ENCODE data around the gene MKI67. TPM values are rescaled to one million over a fixed set of nuclear protein-coding genes. Genes with fewer than 3 reads are reported as not detected.

The MKI67 gene
- polyA plus RNA-seq, 1 of the 3 experiments (the other 2 are of a cell fraction): 7.5 TPM

DNA sequence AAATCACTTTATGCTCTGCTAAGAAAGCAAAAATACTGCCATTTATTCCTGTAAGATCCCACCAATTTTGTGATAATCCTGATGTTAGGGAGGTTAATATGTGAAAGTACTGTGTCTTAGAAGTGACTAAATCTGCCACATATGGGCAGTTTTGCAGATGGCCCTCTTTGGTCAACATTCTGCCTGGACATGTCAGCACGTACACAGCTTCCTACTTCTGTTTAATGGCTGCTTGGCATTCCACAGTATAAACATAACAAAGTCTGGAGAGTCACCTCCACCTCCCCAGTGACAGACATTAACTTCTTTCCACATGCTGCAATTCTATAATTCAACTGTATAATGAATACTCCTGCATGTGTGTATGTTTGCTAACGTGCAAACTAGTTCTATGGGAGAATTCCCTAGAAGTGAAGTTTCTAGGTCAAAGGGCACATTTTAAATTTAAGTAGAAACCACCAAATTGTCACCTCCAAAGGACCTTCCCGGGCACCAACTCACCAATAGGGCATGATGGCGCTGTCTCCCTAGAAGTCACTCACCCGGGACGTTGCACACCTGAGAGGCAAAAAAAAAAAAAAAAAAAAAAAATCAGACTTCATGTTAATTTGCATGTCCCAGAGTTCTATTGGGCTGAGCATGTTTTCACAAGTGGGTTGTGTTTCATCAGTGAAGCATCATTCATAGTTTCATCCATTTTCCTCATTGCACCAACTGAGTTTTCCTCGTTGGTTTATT lies 38.9 kb downstream of the MKI67 start:
- Histone ChIP-seq H3K9me2 (no peaks in the 10 kb centered on the region), H3K36me3 (replicated peaks in 1 of 2; ENCODE audit: control insufficient read depth in 1 of 2, insufficient read depth in 2 of 2, low read length in 1 of 2) (peaks cover 0 to 11% of the 10 kb centered on the region in 2 experiments), H3K4me3 (ENCODE audit: low read depth in 2 of 2, low read length in 1 of 2) (no peak overlapping the region), H3K9ac (no peak overlapping the region), H3K9me3 (no peaks in the 10 kb centered on the region), H4K20me1 (ENCODE audit: insufficient read depth) (no peaks in the 10 kb centered on the region), H3K4me1 (ENCODE audit: control insufficient read depth in 1 of 2, insufficient read depth in 2 of 2, low read depth in 1 of 2, low read length in 1 of 2) (peaks cover 0 to 12% of the 10 kb centered on the region in 2 experiments; a peak in 1 of 4 replicates), H3K79me2 (ENCODE audit: insufficient read depth) (no peaks in the 10 kb centered on the region), H2AFZ (ENCODE audit: low read depth) (no peak overlapping the region), H3K4me2 (no peak overlapping the region), H3K27ac (ENCODE audit: low read depth in 2 of 2, low read length in 1 of 2) (no peak overlapping the region), H3F3A (replicated peaks; ENCODE audit: insufficient read depth) (no peaks in the 10 kb centered on the region), H3K27me3 (ENCODE audit: insufficient read depth) (no peaks in the 10 kb centered on the region)
- ChIA-PET CTCF (interaction anchor here (2.0 kb wide), 1 partner anchor 18 kb away, joined by 6 read pairs; no protein-coding TSS in a partner anchor), POLR2A (no interaction called here)
- 79% methylated on average over 7 of the region's 7 CpGs for WGBS (ENCODE audit: low lambda C conversion rate)
- no peak for DNase-seq
- TF ChIP-seq SIN3A (IDR thresholded peaks at IDR 0.05; ENCODE audit: borderline replicate concordance, low read depth, low read length) (no peak), JUND (IDR thresholded peaks at IDR 0.05) (no peak), EP300 (IDR thresholded peaks at IDR 0.05; ENCODE audit: borderline replicate concordance in 1 of 2, low read depth in 1 of 2, low read length in 1 of 2) (no peak), ELF1 (IDR thresholded peaks at IDR 0.05) (no peak), MXI1 (IDR thresholded peaks at IDR 0.05; ENCODE audit: low read depth, low read length) (no peak), POLR2AphosphoS5 (IDR thresholded peaks at IDR 0.05; ENCODE audit: low read depth, low read length) (no peak), GATA2 (CRISPR knock-in tag; IDR thresholded peaks at IDR 0.05) (no peak)
- TF ChIP-seq, protein P1, sequence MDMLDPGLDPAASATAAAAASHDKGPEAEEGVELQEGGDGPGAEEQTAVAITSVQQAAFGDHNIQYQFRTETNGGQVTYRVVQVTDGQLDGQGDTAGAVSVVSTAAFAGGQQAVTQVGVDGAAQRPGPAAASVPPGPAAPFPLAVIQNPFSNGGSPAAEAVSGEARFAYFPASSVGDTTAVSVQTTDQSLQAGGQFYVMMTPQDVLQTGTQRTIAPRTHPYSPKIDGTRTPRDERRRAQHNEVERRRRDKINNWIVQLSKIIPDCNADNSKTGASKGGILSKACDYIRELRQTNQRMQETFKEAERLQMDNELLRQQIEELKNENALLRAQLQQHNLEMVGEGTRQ (IDR thresholded peaks at IDR 0.05; ENCODE audit: borderline replicate concordance, low read depth, low read length): no peak
- TF ChIP-seq, protein P2, sequence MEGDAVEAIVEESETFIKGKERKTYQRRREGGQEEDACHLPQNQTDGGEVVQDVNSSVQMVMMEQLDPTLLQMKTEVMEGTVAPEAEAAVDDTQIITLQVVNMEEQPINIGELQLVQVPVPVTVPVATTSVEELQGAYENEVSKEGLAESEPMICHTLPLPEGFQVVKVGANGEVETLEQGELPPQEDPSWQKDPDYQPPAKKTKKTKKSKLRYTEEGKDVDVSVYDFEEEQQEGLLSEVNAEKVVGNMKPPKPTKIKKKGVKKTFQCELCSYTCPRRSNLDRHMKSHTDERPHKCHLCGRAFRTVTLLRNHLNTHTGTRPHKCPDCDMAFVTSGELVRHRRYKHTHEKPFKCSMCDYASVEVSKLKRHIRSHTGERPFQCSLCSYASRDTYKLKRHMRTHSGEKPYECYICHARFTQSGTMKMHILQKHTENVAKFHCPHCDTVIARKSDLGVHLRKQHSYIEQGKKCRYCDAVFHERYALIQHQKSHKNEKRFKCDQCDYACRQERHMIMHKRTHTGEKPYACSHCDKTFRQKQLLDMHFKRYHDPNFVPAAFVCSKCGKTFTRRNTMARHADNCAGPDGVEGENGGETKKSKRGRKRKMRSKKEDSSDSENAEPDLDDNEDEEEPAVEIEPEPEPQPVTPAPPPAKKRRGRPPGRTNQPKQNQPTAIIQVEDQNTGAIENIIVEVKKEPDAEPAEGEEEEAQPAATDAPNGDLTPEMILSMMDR (IDR thresholded peaks at IDR 0.05): no peak

DNA sequence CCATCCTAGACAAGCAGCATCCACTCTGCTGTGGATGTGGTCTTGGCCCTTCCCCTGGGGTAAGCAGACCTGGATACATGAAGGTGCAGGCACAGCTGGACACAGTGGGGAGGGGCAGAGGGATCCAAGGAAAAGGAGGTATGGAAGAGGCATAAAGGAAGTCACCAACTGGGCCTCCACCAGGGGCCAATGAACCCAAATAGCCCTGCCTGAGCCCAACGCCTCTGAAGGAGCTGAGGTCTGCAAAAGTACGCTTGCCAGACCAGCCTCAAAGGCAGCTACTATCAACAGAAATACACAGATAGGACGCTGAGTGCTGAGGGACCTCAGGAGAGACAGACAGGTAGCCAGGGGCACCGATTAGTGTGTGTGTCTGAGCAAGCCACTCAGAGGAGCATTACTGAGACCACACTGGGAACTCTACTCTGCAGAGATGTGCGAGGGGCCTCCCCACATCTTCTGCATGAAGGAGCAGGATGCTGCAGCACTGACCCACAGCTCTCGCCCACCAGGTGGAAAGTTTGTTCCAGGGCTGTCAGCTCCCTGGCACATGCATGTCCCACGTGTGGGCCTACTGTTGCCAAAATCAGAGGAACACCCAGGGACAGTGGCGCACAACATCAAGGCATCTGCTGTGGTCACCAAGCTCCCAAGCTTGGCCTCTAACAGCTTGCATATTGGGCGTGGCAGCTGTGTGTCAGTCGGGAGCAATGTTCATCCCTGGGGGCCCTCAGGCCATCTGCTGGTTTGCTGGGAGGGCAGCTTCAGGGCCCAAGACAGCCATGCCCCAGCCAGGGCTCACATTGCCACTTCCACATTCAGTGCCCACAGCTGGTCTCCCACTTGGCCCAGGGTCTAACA lies 40.0 kb downstream of the MKI67 start:
- 77% methylated on average over 9 of the region's 10 CpGs for WGBS (ENCODE audit: low lambda C conversion rate)
- DNase-seq: no peak
- Histone ChIP-seq H3K4me2 (no peak overlapping the region), H3K27me3 (ENCODE audit: insufficient read depth) (no peaks in the 10 kb centered on the region), H3K79me2 (ENCODE audit: insufficient read depth) (no peaks in the 10 kb centered on the region), H3F3A (replicated peaks; ENCODE audit: insufficient read depth) (no peaks in the 10 kb centered on the region), H3K9me2 (no peaks in the 10 kb centered on the region), H2AFZ (ENCODE audit: low read depth) (no peak overlapping the region), H3K4me1 (ENCODE audit: control insufficient read depth in 1 of 2, insufficient read depth in 2 of 2, low read depth in 1 of 2, low read length in 1 of 2) (peaks cover 0 to 12% of the 10 kb centered on the region in 2 experiments; a peak in 1 of 4 replicates), H3K9ac (no peak overlapping the region), H3K27ac (ENCODE audit: low read depth in 2 of 2, low read length in 1 of 2) (no peak overlapping the region), H3K9me3 (no peaks in the 10 kb centered on the region), H4K20me1 (ENCODE audit: insufficient read depth) (no peaks in the 10 kb centered on the region), H3K4me3 (ENCODE audit: low read depth in 2 of 2, low read length in 1 of 2) (no peak overlapping the region), H3K36me3 (replicated peaks in 1 of 2; ENCODE audit: control insufficient read depth in 1 of 2, insufficient read depth in 2 of 2, low read length in 1 of 2) (peaks cover 0 to 11% of the 10 kb centered on the region in 2 experiments)
- POLR2A ChIA-PET: no interaction called here
- CTCF ChIA-PET: no interaction called here
- TF ChIP-seq FOXJ3 (CRISPR knock-in tag; IDR thresholded peaks at IDR 0.05) (no peak), MEF2A (IDR thresholded peaks at IDR 0.05; ENCODE audit: borderline replicate concordance, low read depth) (no peak)
